ENCODE data around the gene FLYWCH2. TPM values are rescaled to one million over a fixed set of nuclear protein-coding genes. Genes with fewer than 3 reads are reported as not detected.
A peak's percentile ranks its signal among the peaks of the same experiment; 100 is the strongest.

Gene FLYWCH2
- total and polyA plus RNA-seq, 2 of the 4 experiments (the other 2 are of a cell fraction) = 42.3 to 66.3 TPM

GRCh38 chr16:2905241-2905987 is 22.4 kb downstream of the FLYWCH2 start:
- Histone ChIP-seq H4K5ac (ENCODE audit: low read depth, low read length) (no peak overlapping the region), H3K9me1 (ENCODE audit: insufficient read depth, low read length) (no peaks in the 10 kb centered on the region), H3K36me3 (ENCODE audit: control insufficient read depth, insufficient read depth, low read length) (no peaks in the 10 kb centered on the region), H3K18ac (ENCODE audit: low read depth, low read length) (no peak overlapping the region), H2BK15ac (ENCODE audit: low read depth, low read length) (no peak overlapping the region), H3K27ac (ENCODE audit: insufficient read depth, low read length) (peak overlapping the region; percentile 84; the same call in 1 of the 2 replicates), H3K56ac (ENCODE audit: extremely low read depth, insufficient read depth, low read length) (no peak overlapping the region), H3K27me3 (ENCODE audit: control insufficient read depth, insufficient read depth, low read length) (no peaks in the 10 kb centered on the region), H3K79me1 (ENCODE audit: low read depth in 1 of 2, low read length in 2 of 2) (0 out of 4 replicates have a peak, but pooled peaks cover 0 to 3% of the 10 kb centered on the region in 2 experiments), H2AK5ac (ENCODE audit: low read depth, low read length) (peak overlapping the region; percentile 58; the same call in 1 of the 2 replicates), H4K91ac (ENCODE audit: insufficient read depth, low read depth, low read length) (no peak overlapping the region), H3K4ac (ENCODE audit: low read depth, low read length) (peak overlapping the region; percentile 95; the same call in 1 of the 2 replicates), H3K9me3 (ENCODE audit: control insufficient read depth, insufficient read depth, low read length) (no peaks in the 10 kb centered on the region), H3K4me3 (ENCODE audit: insufficient read depth, low read depth, low read length) (peak overlapping the region; percentile 74), H4K8ac (ENCODE audit: low read depth in 2 of 2, low read length in 2 of 2) (no peak overlapping the region), H3K9ac (ENCODE audit: low read depth, low read length) (peak overlapping the region; percentile 90), H2BK20ac (ENCODE audit: low read depth, low read length) (no peak overlapping the region), H2AK9ac (replicated peaks; ENCODE audit: low read depth, low read length, poor library complexity) (peak overlapping the region; percentile 98), H3K23ac (ENCODE audit: low read depth, low read length) (no peak overlapping the region), H2BK120ac (ENCODE audit: low read depth, low read length) (no peak overlapping the region), H2BK5ac (ENCODE audit: low read depth, low read length, poor library complexity, severe bottlenecking) (peak overlapping the region; percentile 88), H2AFZ (replicated peaks; ENCODE audit: low read length, poor library complexity) (peak overlapping the region; percentile 91), H4K20me1 (ENCODE audit: insufficient read depth, low read length) (no peaks in the 10 kb centered on the region), H3K4me1 (ENCODE audit: control insufficient read depth, insufficient read depth, low read length) (peaks cover 3% of the 10 kb centered on the region), H3K4me2 (ENCODE audit: low read depth, low read length) (peak overlapping the region; percentile 97), H3K14ac (replicated peaks; ENCODE audit: low read depth, low read length) (no peak overlapping the region)
- intact Hi-C loops (cut with micrococcal nuclease) = loop anchor here (2.0 kb wide), 1 partner anchor 13 kb away; no protein-coding TSS in a partner anchor
- dilution Hi-C loops (cut with HindIII; ENCODE audit: low sequenced_read_pairs, unreplicated experiment) = no loop called here
- ATAC-seq (ENCODE audit: low read depth) = peak; percentile 85
- DNase-seq = peak; percentile 99
- no TSS peak for BruUV-seq (replicated peaks)
- ChIA-PET CTCF (interaction anchor here (0.7 to 0.9 kb wide), 2 partner anchors 22 to 66 kb away, joined by 3 to 5 read pairs; no protein-coding TSS in a partner anchor), POLR2A (ENCODE audit: unreplicated experiment) (interaction anchor here (0.6 to 0.7 kb wide), 2 partner anchors 18 to 37 kb away, joined by 3 read pairs; no protein-coding TSS in a partner anchor)
- in situ Hi-C loops (cut with MboI; ENCODE audit: low sequenced_read_pairs) = no loop called here
- 0% methylated on average over 29 of the region's 51 CpGs; no CpG with 5 or more reads in 1 of the 2 experiments for WGBS, 2 experiments (ENCODE audit: extremely low coverage in 2 of 2, insufficient read length in 1 of 2)
- TF ChIP-seq ELK1 (IDR thresholded peaks at IDR 0.05; ENCODE audit: borderline replicate concordance, low read depth, low read length) (no peak), CHD1 (IDR thresholded peaks at IDR 0.05; ENCODE audit: low read depth, low read length) (no peak), MAZ (IDR thresholded peaks at IDR 0.05; ENCODE audit: borderline replicate concordance, low read depth, low read length) (peak; percentile 84; the same call in 1 of the 2 replicates), USF2 (IDR thresholded peaks at IDR 0.05; ENCODE audit: low read depth, low read length) (no peak; the same call in 1 of the 2 replicates), RAD21 (IDR thresholded peaks at IDR 0.05; ENCODE audit: low read length) (no peak), BHLHE40 (IDR thresholded peaks at IDR 0.05; ENCODE audit: low read depth, low read length) (no peak), MXI1 (IDR thresholded peaks at IDR 0.05; ENCODE audit: borderline replicate concordance, low read depth, low read length) (no peak), NFE2L2 (IDR thresholded peaks at IDR 0.05; ENCODE audit: low read depth, low read length) (no peak), POLR2A (IDR thresholded peaks at IDR 0.05; ENCODE audit: low read depth, low read length) (peak; percentile 97), CTCF (conservative IDR thresholded peaks at IDR 0.05; ENCODE audit: low read depth, low read length) (no peak), CEBPB (IDR thresholded peaks at IDR 0.05; ENCODE audit: low read depth, low read length) (no peak), MAFK (IDR thresholded peaks at IDR 0.05; ENCODE audit: low read depth, low read length) (no peak), SMC3 (IDR thresholded peaks at IDR 0.05; ENCODE audit: low read depth, low read length) (no peak), RFX5 (IDR thresholded peaks at IDR 0.05; ENCODE audit: low read depth, low read length) (no peak; the same call in 1 of the 2 replicates)
